ENCODE measurements around the gene APOBEC3B. TPM values are rescaled to one million over a fixed set of nuclear protein-coding genes. Genes with fewer than 3 reads are reported as not detected.

Gene APOBEC3B
- total RNA-seq, 2 experiments from 2014 or later: 1.7 to 31.9 TPM

- BruUV-seq (replicated peaks): no TSS peak
- CTCF ChIA-PET (ENCODE audit: unreplicated experiment): no interaction called here
- Histone ChIP-seq H3K27ac (ENCODE audit: low read depth, low read length, poor library complexity, severe bottlenecking) (no peak overlapping the region), H3K79me2 (ENCODE audit: insufficient read depth, low read depth, low read length) (no peaks in the 10 kb centered on the region), H3K4me3 (ENCODE audit: low read depth, low read length, poor library complexity, severe bottlenecking) (no peak overlapping the region), H3K4me2 (ENCODE audit: low read length) (no peak overlapping the region), H3K36me3 (ENCODE audit: insufficient read depth, low read length) (no peaks in the 10 kb centered on the region), H3K4me1 (ENCODE audit: insufficient read depth, low read length, poor library complexity, severe bottlenecking) (no peaks in the 10 kb centered on the region), H3K9me2 (ENCODE audit: insufficient read depth, low read length) (no peaks in the 10 kb centered on the region), H4K20me1 (ENCODE audit: insufficient read depth, low read length) (no peaks in the 10 kb centered on the region), H3K9me3 (ENCODE audit: low read length) (no peaks in the 10 kb centered on the region), H2AFZ (ENCODE audit: low read length) (no peak overlapping the region)
- TF ChIP-seq CTCF (conservative IDR thresholded peaks at IDR 0.05; ENCODE audit: low read length): no peak
- TF ChIP-seq EZH2phosphoT487 (IDR thresholded peaks at IDR 0.05; ENCODE audit: borderline replicate concordance, low read depth, low read length): no peak
- intact Hi-C loops (cut with micrococcal nuclease; ENCODE audit: unreplicated experiment): no loop called here
- no peak for DNase-seq (ENCODE audit: low spot score)
- POLR2A ChIA-PET: interaction anchor here (0.7 to 1.2 kb wide), 2 partner anchors 19 to 50 kb away, joined by 3 to 4 read pairs; no protein-coding TSS in a partner anchor
These were observed 31.4 kb upstream of the APOBEC3B start for GRCh38 chr22:38950527-38951295.

- no peak for DNase-seq (ENCODE audit: low spot score)
- Histone ChIP-seq H3K36me3 (ENCODE audit: insufficient read depth, low read length) (no peaks in the 10 kb centered on the region), H3K9me2 (ENCODE audit: insufficient read depth, low read length) (no peaks in the 10 kb centered on the region), H3K4me1 (ENCODE audit: insufficient read depth, low read length, poor library complexity, severe bottlenecking) (no peaks in the 10 kb centered on the region), H4K20me1 (ENCODE audit: insufficient read depth, low read length) (no peaks in the 10 kb centered on the region), H3K4me3 (ENCODE audit: low read depth, low read length, poor library complexity, severe bottlenecking) (no peak overlapping the region), H2AFZ (ENCODE audit: low read length) (no peak overlapping the region), H3K9me3 (ENCODE audit: low read length) (no peaks in the 10 kb centered on the region), H3K4me2 (ENCODE audit: low read length) (no peak overlapping the region), H3K27ac (ENCODE audit: low read depth, low read length, poor library complexity, severe bottlenecking) (no peak overlapping the region), H3K79me2 (ENCODE audit: insufficient read depth, low read depth, low read length) (no peaks in the 10 kb centered on the region)
- TF ChIP-seq EZH2phosphoT487 (IDR thresholded peaks at IDR 0.05; ENCODE audit: borderline replicate concordance, low read depth, low read length) (no peak), CTCF (conservative IDR thresholded peaks at IDR 0.05; ENCODE audit: low read length) (no peak)
- intact Hi-C loops (cut with micrococcal nuclease; ENCODE audit: unreplicated experiment): no loop called here
- POLR2A ChIA-PET: interaction anchor here (0.5 to 1.2 kb wide), 4 partner anchors 20 to 244 kb away, joined by 3 to 4 read pairs (median 4); no protein-coding TSS in a partner anchor
- CTCF ChIA-PET (ENCODE audit: unreplicated experiment): interaction anchor here (1.1 kb wide), 1 partner anchor 17 kb away, joined by 3 read pairs; no protein-coding TSS in a partner anchor
- BruUV-seq (replicated peaks): no TSS peak
These were observed 30.4 kb upstream of the APOBEC3B start for GRCh38 chr22:38951734-38952133.

All from OCI-LY7 (cell line).